ENCODE results near the gene C2CD4C.
"Not testable (repeated sequence)": the region's sequence is repeated elsewhere in the genome, so short reads cannot be mapped to it uniquely, and the experiment has no call there.

GRCh38 chr19:381901-382300 lies 27.0 kb downstream of the C2CD4C start:
- not testable (repeated sequence) for TF ChIP-seq CTCF (IDR thresholded peaks at IDR 0.05; ENCODE audit: extremely low read depth in 1 of 2, insufficient read depth in 1 of 2, low read depth in 1 of 2, low read length in 2 of 2); EZH2 (IDR thresholded peaks at IDR 0.05; ENCODE audit: borderline replicate concordance, low read depth, low read length, severe bottlenecking); POLR2A (IDR thresholded peaks at IDR 0.05; ENCODE audit: low read depth, low read length); POLR2AphosphoS5 (IDR thresholded peaks at IDR 0.05; ENCODE audit: insufficient read depth, low read depth, low read length); MAX (IDR thresholded peaks at IDR 0.05; ENCODE audit: insufficient read depth, insufficient read length); FOS (IDR thresholded peaks at IDR 0.05; ENCODE audit: borderline replicate concordance, insufficient read depth, low read length); MYC (IDR thresholded peaks at IDR 0.05; ENCODE audit: low read depth, low read length); JUN (IDR thresholded peaks at IDR 0.05; ENCODE audit: borderline replicate concordance, insufficient read depth, insufficient read length, low read depth)

All from endothelial cell of umbilical vein (primary cell).